HG03521 (cell line): ENCODE data around the gene COA6.
"Not testable (repeated sequence)": the region's sequence is repeated elsewhere in the genome, so short reads cannot be mapped to it uniquely, and the experiment has no call there.

ENCODE experiments used
- ATAC-seq: cut with Tn5 transposase; IDR thresholded peaks from one replicate; pipeline ENCODE4 v1.9.1; 2021; ENCODE audit warnings: mild to moderate bottlenecking, moderate library complexity; ENCODE audit not compliant: unreplicated experiment

COA6 gene

GRCh38 chr1:234373064-234373958 lies at the start of gene COA6:
TSS of gene COA6 (plus strand) at chr1:234373456. CDS start at chr1:234373467, 11 bp downstream.
- ATAC-seq, result peak; percentile 86

- ATAC-seq, result no peak
Observed at GRCh38 chr1:234324821-234325220, 48.4 kb upstream of the COA6 start.

GRCh38 chr1:234325878-234326496 lies 47.3 kb upstream of the COA6 start:
- no peak for ATAC-seq

- ATAC-seq, result no peak
Observed at GRCh38 chr1:234326497-234327366, 46.5 kb upstream of the COA6 start.

GRCh38 chr1:234327577-234328164 lies 45.6 kb upstream of the COA6 start:
- no peak for ATAC-seq

GRCh38 chr1:234330843-234331215 lies 42.4 kb upstream of the COA6 start:
- ATAC-seq, result no peak

GRCh38 chr1:234331507-234331906 lies 41.7 kb upstream of the COA6 start:
- no peak for ATAC-seq

- no peak for ATAC-seq
Observed at GRCh38 chr1:234336359-234336758, 36.9 kb upstream of the COA6 start.

GRCh38 chr1:234337233-234337632 lies 36.0 kb upstream of the COA6 start:
- no peak for ATAC-seq

GRCh38 chr1:234340528-234340927 lies 32.7 kb upstream of the COA6 start:
- ATAC-seq, result no peak

GRCh38 chr1:234342774-234343173 lies 30.5 kb upstream of the COA6 start:
- ATAC-seq, result no peak

- no peak for ATAC-seq
Observed at GRCh38 chr1:234345237-234345636, 28.0 kb upstream of the COA6 start.

- ATAC-seq, result no peak
Observed at GRCh38 chr1:234348964-234349363, 24.3 kb upstream of the COA6 start.

GRCh38 chr1:234355782-234356510 lies 17.3 kb upstream of the COA6 start:
- ATAC-seq, result no peak

- not testable (repeated sequence) for ATAC-seq
Observed at GRCh38 chr1:234356615-234357269, 16.5 kb upstream of the COA6 start.

GRCh38 chr1:234357831-234358230 lies 15.4 kb upstream of the COA6 start:
- no peak for ATAC-seq

GRCh38 chr1:234361102-234361603 lies 12.1 kb upstream of the COA6 start:
- ATAC-seq, result no peak

GRCh38 chr1:234362558-234362957 lies 10.7 kb upstream of the COA6 start:
- no peak for ATAC-seq

GRCh38 chr1:234368320-234369032 lies 4.8 kb upstream of the COA6 start:
- no peak for ATAC-seq
